Neural cell (in vitro differentiated cells): ENCODE data around the gene ACO2. TPM values are rescaled to one million over a fixed set of nuclear protein-coding genes. Genes with fewer than 3 reads are reported as not detected.

Experiments used
- H2AFZ ChIP-seq: fragments of 200-600, 300-800 bp; sonication (generic), shearing (Covaris generic); 2 replicates; pipeline ENCODE4 v1.6.0; 2014; ENCODE audit warnings: low read depth, mild to moderate bottlenecking, antibody characterized with exemption, low read length, moderate library complexity
- H3F3A ChIP-seq: fragments of 200-600 bp; shearing (Covaris generic); 2 replicates; pipeline ENCODE4 v1.6.1; 2016; ENCODE audit warnings: mild to moderate bottlenecking, moderate library complexity, mixed read lengths, antibody characterized with exemption, low read length; ENCODE audit not compliant: insufficient read depth, poor library complexity, severe bottlenecking
- H3K27ac ChIP-seq: fragments of 200-600, 300-800 bp; sonication (generic), shearing (Covaris generic); 2 replicates; pipeline ENCODE4 v1.5.1; 2014; ENCODE audit warnings: mild to moderate bottlenecking, low read length, moderate library complexity
- H3K27me3 ChIP-seq: fragments of 300-800, 200-600 bp; sonication (generic), shearing (Covaris generic); 2 replicates; pipeline ENCODE4 v1.6.0; 2014; ENCODE audit warnings: mild to moderate bottlenecking, low read depth, low read length, moderate library complexity; ENCODE audit not compliant: insufficient read depth
- H3K36me3 ChIP-seq: fragments of 300-800, 200-600 bp; sonication (generic), shearing (Covaris generic); 2 replicates; pipeline ENCODE4 v1.5.1; 2014; ENCODE audit warnings: mild to moderate bottlenecking, antibody characterized with exemption, low read length, moderate library complexity; ENCODE audit not compliant: insufficient read depth
- H3K4me2 ChIP-seq: fragments of 300-800, 200-600 bp; sonication (generic), shearing (Covaris generic); 2 replicates; pipeline ENCODE4 v1.6.0; 2014; ENCODE audit warnings: mild to moderate bottlenecking, low read length
- H3K4me3 ChIP-seq: fragments of 300-800, 200-600 bp; sonication (generic), shearing (Covaris generic); 2 replicates; pipeline ENCODE4 v1.5.1; 2014; ENCODE audit warnings: mild to moderate bottlenecking, low read length, moderate library complexity
- H3K79me2 ChIP-seq: fragments of 200-600 bp; shearing (Covaris generic); replicated peaks from 2 replicates; pipeline ENCODE4 v1.6.0; 2014; ENCODE audit warnings: mild to moderate bottlenecking, low read length, moderate library complexity; ENCODE audit not compliant: insufficient read depth
- H3K9ac ChIP-seq: fragments of 300-800, 200-600 bp; sonication (generic), shearing (Covaris generic); 2 replicates; pipeline ENCODE4 v1.6.1; 2016; ENCODE audit warnings: mild to moderate bottlenecking, low read length, mixed read lengths
- H3K9me2 ChIP-seq: fragments of 200-600 bp; shearing (Covaris generic); 2 replicates; pipeline ENCODE4 v1.6.1; 2016; ENCODE audit warnings: mild to moderate bottlenecking, low read length, mixed read lengths; ENCODE audit not compliant: insufficient read depth
- H3K9me3 ChIP-seq: fragments of 200-600, 300-800 bp; sonication (generic), shearing (Covaris generic); 2 replicates; pipeline ENCODE4 v1.6.1; 2016; ENCODE audit warnings: mild to moderate bottlenecking, mixed run types, low read length, moderate library complexity, mixed read lengths
- H4K20me1 ChIP-seq: fragments of 200-600 bp; shearing (Covaris generic); 2 replicates; pipeline ENCODE4 v1.6.1; 2016; ENCODE audit warnings: mild to moderate bottlenecking, mixed run types; ENCODE audit not compliant: insufficient read depth
- CTCF ChIP-seq: fragments of 450-650 bp; IDR thresholded peaks from 2 replicates; pipeline ENCODE4 v1.5.1; 2014; ENCODE audit warnings: antibody characterized with exemption, mild to moderate bottlenecking, moderate library complexity; ENCODE audit not compliant: poor library complexity, severe bottlenecking
- EP300 ChIP-seq: fragments of 450-650 bp; conservative IDR thresholded peaks from 2 replicates; pipeline ENCODE4 v1.6.1; 2014; ENCODE audit warnings: antibody characterized with exemption, mild to moderate bottlenecking, moderate library complexity; ENCODE audit not compliant: poor library complexity, severe bottlenecking
- EZH2 ChIP-seq: fragments of 200-600, 300-800 bp; shearing (Covaris generic), sonication (generic); IDR thresholded peaks from 2 replicates; pipeline ENCODE4 v1.6.1; 2014; ENCODE audit warnings: antibody characterized with exemption, low read length, borderline replicate concordance, mild to moderate bottlenecking; ENCODE audit not compliant: insufficient read depth, poor library complexity, severe bottlenecking
- MXI1 ChIP-seq: fragments of 450-650 bp; conservative IDR thresholded peaks from 2 replicates; pipeline ENCODE4 v1.6.1; 2014; ENCODE audit warnings: antibody characterized with exemption, mild to moderate bottlenecking; ENCODE audit not compliant: poor library complexity, severe bottlenecking
- POLR2AphosphoS5 ChIP-seq: IDR thresholded peaks from 2 replicates; pipeline ENCODE4 v1.6.1; 2012
- RAD21 ChIP-seq: fragments of 450-650 bp; conservative IDR thresholded peaks from 2 replicates; pipeline ENCODE4 v1.6.1; 2014; ENCODE audit warnings: antibody characterized with exemption, mild to moderate bottlenecking, moderate library complexity
- REST ChIP-seq: IDR thresholded peaks from 2 replicates; pipeline ENCODE4 v1.6.1; 2012; ENCODE audit warnings: borderline replicate concordance
- SMC3 ChIP-seq: fragments of 450-650 bp; conservative IDR thresholded peaks from 2 replicates; pipeline ENCODE4 v1.6.1; 2014; ENCODE audit warnings: antibody characterized with exemption, mild to moderate bottlenecking, moderate library complexity; ENCODE audit not compliant: poor library complexity
- TAF1 ChIP-seq: IDR thresholded peaks from 2 replicates; pipeline ENCODE4 v1.6.1; 2012; ENCODE audit warnings: low read depth
- polyA plus RNA-seq: library from polyadenylated mRNA; depleted of rRNA; stranded (reverse); fragments of >200 nt; gene quantifications from 2 replicates; pipeline ENCODE4 v1.2.3, GENCODE V29; 2014

Gene ACO2
- polyA plus RNA-seq, 1 donor from 2014 or later: 72.3 TPM

GRCh38 chr22:41516462-41516861 is 47.5 kb downstream of the ACO2 start:
- Histone ChIP-seq H3F3A (no peaks in the 10 kb centered on the region), H3K4me2 (no peak overlapping the region), H3K9ac (no peak overlapping the region), H3K4me3 (no peak overlapping the region), H3K79me2 (no peaks in the 10 kb centered on the region), H3K9me2 (no peaks in the 10 kb centered on the region), H2AFZ (no peak overlapping the region), H3K27me3 (no peaks in the 10 kb centered on the region), H3K27ac (no peak overlapping the region), H4K20me1 (no peaks in the 10 kb centered on the region), H3K36me3 (no peaks in the 10 kb centered on the region), H3K9me3 (no peaks in the 10 kb centered on the region)
- TF ChIP-seq CTCF: no peak
- no peak for TF ChIP-seq SMC3
- TF ChIP-seq MXI1: no peak
- no peak for TF ChIP-seq POLR2AphosphoS5

GRCh38 chr22:41517172-41518047 is 48.5 kb downstream of the ACO2 start:
- H2AFZ ChIP-seq: no peak overlapping the region
- no peak overlapping the region for H3K4me2 ChIP-seq
- no peak for TF ChIP-seq REST
- TF ChIP-seq RAD21: peak; percentile 98
- TF ChIP-seq EZH2: no peak
- no peak for TF ChIP-seq POLR2AphosphoS5
- no peak for TF ChIP-seq MXI1
- TF ChIP-seq TAF1: no peak
- peak; percentile 96 for TF ChIP-seq CTCF
- TF ChIP-seq SMC3: peak; percentile 91
- TF ChIP-seq EP300: no peak
- no peaks in the 10 kb centered on the region for H3F3A ChIP-seq
- H3K9me3 ChIP-seq: no peaks in the 10 kb centered on the region
- no peak overlapping the region for H3K9ac ChIP-seq
- H4K20me1 ChIP-seq: no peaks in the 10 kb centered on the region
- no peaks in the 10 kb centered on the region for H3K9me2 ChIP-seq
- no peaks in the 10 kb centered on the region for H3K27me3 ChIP-seq
- no peaks in the 10 kb centered on the region for H3K36me3 ChIP-seq
- no peaks in the 10 kb centered on the region for H3K79me2 ChIP-seq
- H3K27ac ChIP-seq: no peak overlapping the region
- no peak overlapping the region for H3K4me3 ChIP-seq
